A673 (cell line): Measurements from ENCODE around the gene AARS1.

Source experiments
- EZH2 ChIP-seq: fragments of 200-600 bp; sonication (generic); IDR thresholded peaks from 2 replicates; pipeline ENCODE4 v1.6.1; 2017; ENCODE audit warnings: borderline replicate concordance, low read depth, mild to moderate bottlenecking, mixed read lengths, antibody characterized with exemption, low read length; ENCODE audit not compliant: poor library complexity, severe bottlenecking
- TF ChIP-seq, protein P1 (sequence below): fragments of 300-800, 200-600 bp; sonication (generic); conservative IDR thresholded peaks from 2 replicates; pipeline ENCODE4 v1.5.1; 2017; ENCODE audit warnings: low read depth, mild to moderate bottlenecking, antibody characterized with exemption, low read length, moderate library complexity, mixed read lengths

DNA sequence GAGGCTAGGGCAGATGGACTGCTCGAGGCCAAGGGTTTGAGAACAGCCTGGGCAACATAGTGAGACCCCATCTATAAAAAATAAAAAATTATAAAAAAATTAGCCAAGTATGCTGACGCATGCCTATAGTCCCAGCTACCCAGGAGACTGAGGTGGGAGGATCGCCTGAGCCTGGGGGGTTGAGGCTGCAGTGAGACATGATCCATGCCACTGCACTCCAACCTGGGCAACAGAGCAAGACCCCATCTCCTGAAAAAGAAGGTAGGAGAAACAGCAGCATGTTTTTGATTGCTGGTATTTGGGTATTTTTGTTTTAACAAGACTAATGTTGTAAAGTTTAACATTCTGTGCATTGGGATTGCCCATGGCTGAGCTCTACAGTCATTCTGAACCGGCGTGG, 48.5 kb upstream of the AARS1 start:
- no peak for TF ChIP-seq EZH2
- TF ChIP-seq, protein P1, sequence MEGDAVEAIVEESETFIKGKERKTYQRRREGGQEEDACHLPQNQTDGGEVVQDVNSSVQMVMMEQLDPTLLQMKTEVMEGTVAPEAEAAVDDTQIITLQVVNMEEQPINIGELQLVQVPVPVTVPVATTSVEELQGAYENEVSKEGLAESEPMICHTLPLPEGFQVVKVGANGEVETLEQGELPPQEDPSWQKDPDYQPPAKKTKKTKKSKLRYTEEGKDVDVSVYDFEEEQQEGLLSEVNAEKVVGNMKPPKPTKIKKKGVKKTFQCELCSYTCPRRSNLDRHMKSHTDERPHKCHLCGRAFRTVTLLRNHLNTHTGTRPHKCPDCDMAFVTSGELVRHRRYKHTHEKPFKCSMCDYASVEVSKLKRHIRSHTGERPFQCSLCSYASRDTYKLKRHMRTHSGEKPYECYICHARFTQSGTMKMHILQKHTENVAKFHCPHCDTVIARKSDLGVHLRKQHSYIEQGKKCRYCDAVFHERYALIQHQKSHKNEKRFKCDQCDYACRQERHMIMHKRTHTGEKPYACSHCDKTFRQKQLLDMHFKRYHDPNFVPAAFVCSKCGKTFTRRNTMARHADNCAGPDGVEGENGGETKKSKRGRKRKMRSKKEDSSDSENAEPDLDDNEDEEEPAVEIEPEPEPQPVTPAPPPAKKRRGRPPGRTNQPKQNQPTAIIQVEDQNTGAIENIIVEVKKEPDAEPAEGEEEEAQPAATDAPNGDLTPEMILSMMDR, result no peak
